Measurements from ENCODE around the gene DTX1.
"Not testable (repeated sequence)": the region's sequence is repeated elsewhere in the genome, so short reads cannot be mapped to it uniquely, and the experiment has no call there.

DNA sequence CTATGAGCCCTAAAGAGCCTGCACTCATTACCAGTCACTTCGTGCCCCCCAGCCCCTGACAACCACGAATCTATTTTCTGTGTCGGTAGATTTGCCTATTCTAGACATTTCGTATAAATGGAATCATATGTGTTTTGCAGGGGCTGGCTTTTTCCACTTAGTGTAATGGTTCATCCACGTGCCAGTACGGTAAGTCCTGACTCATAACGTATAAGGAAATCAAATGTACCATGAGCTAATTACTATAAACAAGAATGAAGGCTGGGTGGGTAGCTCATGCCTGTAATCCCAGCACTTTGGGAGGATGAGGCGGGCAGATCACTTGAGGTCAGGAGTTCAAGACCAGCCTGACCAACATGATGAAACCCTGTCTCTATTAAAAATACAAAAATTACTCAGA, 61.2 kb downstream of the DTX1 start:
- TF ChIP-seq, protein P1, sequence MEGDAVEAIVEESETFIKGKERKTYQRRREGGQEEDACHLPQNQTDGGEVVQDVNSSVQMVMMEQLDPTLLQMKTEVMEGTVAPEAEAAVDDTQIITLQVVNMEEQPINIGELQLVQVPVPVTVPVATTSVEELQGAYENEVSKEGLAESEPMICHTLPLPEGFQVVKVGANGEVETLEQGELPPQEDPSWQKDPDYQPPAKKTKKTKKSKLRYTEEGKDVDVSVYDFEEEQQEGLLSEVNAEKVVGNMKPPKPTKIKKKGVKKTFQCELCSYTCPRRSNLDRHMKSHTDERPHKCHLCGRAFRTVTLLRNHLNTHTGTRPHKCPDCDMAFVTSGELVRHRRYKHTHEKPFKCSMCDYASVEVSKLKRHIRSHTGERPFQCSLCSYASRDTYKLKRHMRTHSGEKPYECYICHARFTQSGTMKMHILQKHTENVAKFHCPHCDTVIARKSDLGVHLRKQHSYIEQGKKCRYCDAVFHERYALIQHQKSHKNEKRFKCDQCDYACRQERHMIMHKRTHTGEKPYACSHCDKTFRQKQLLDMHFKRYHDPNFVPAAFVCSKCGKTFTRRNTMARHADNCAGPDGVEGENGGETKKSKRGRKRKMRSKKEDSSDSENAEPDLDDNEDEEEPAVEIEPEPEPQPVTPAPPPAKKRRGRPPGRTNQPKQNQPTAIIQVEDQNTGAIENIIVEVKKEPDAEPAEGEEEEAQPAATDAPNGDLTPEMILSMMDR (IDR thresholded peaks at IDR 0.05; ENCODE audit: low read depth, low read length): not testable (repeated sequence)
- TF ChIP-seq POLR2A (IDR thresholded peaks at IDR 0.05; ENCODE audit: extremely low read depth, insufficient read length); MYC (IDR thresholded peaks at IDR 0.05; ENCODE audit: low read depth, low read length): not testable (repeated sequence)
- TF ChIP-seq, protein P2, sequence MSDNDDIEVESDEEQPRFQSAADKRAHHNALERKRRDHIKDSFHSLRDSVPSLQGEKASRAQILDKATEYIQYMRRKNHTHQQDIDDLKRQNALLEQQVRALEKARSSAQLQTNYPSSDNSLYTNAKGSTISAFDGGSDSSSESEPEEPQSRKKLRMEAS (IDR thresholded peaks at IDR 0.05; ENCODE audit: low read depth, low read length): not testable (repeated sequence)

All from NB4 (cell line).